Activated T-cell treated with anti-CD3 and anti-CD28 coated beads, Interleukin-2, amount 50 U/mL, for 72 hours (primary cell): ENCODE results near the gene LRCOL1. TPM values are rescaled to one million over a fixed set of nuclear protein-coding genes. Genes with fewer than 3 reads are reported as not detected.

Experiments used
- ATAC-seq, 2 donors: fragments of 150-1000 bp; cut with Tn5 transposase; replicated peaks in 1 of 2; 2 replicates each; pipeline ENCODE4 v1.10.0; 2021; ENCODE audit warnings: moderate library complexity in 2 of 2, mild to moderate bottlenecking in 1 of 2
- DNase-seq, 2 donors: peaks; one replicate each; pipeline ENCODE4 v3.0.0; 2021 to 2022; ENCODE audit warnings: mixed read lengths in 1 of 2
- H3K27ac Mint-ChIP-seq: one replicate; pipeline ENCODE4 v1.8.0; 2022; ENCODE audit warnings: mild to moderate bottlenecking, moderate library complexity, mixed read lengths
- H3K27me3 Mint-ChIP-seq: one replicate; pipeline ENCODE4 v1.8.0; 2022; ENCODE audit warnings: low read depth, mixed read lengths
- H3K36me3 Mint-ChIP-seq, 2 donors: one replicate each; pipeline ENCODE4 v1.8.0; 2022; ENCODE audit warnings: mixed read lengths in 2 of 2, mild to moderate bottlenecking in 1 of 2; ENCODE audit not compliant: insufficient read depth in 2 of 2
- H3K4me1 Mint-ChIP-seq: one replicate; pipeline ENCODE4 v1.8.0; 2022; ENCODE audit warnings: low read depth, mixed read lengths
- H3K4me3 Mint-ChIP-seq, 2 donors: one replicate each; pipeline ENCODE4 v1.8.0; 2022; ENCODE audit warnings: mild to moderate bottlenecking in 2 of 2, mixed read lengths in 2 of 2, moderate library complexity in 2 of 2
- H3K9me3 Mint-ChIP-seq, 2 donors: one replicate each; pipeline ENCODE4 v1.8.0; 2022; ENCODE audit warnings: mixed read lengths in 2 of 2
- total RNA-seq, 2 donors: library from RNA; stranded (reverse); gene quantifications; one replicate each; pipeline ENCODE4 v1.2.3, GENCODE V29; 2022

LRCOL1 gene
- total RNA-seq, 2 donors from 2014 or later = not detected

- Mint-ChIP-seq H3K4me3 (no peak overlapping the region), H3K36me3 (no peaks in the 10 kb centered on the region), H3K4me1 (peaks cover 6% of the 10 kb centered on the region), H3K27me3 (no peaks in the 10 kb centered on the region), H3K9me3 (no peaks in the 10 kb centered on the region), H3K27ac (no peak overlapping the region)
- ATAC-seq (no peak), DNase-seq (peak in 1 of 2 donors; percentile 12)
These were observed 55.3 kb downstream of the LRCOL1 start for GRCh38 chr12:132554845-132555630.

Other genes with a start within 250 kb of the LRCOL1 start
- gene FBRSL1, start 120.4 kb downstream of the LRCOL1 start, total RNA-seq = 10 to 100 TPM; 37.0 to 42.7 TPM
- not detected for gene P2RX2, start 8.2 kb upstream of the LRCOL1 start, total RNA-seq
- 100 to 1,000 TPM; 111 to 131 TPM for gene POLE, start 76.8 kb upstream of the LRCOL1 start, total RNA-seq
- 10 to 100 TPM; 16.2 to 19.7 TPM for gene PXMP2, start 77.0 kb upstream of the LRCOL1 start, total RNA-seq
- gene PGAM5, start 100.3 kb upstream of the LRCOL1 start, total RNA-seq = 10 to 100 TPM; 47.8 to 55.7 TPM
- gene ANKLE2, start 151.2 kb upstream of the LRCOL1 start, total RNA-seq = 100 to 1,000 TPM; 154 to 189 TPM
- gene GOLGA3, start 218.3 kb upstream of the LRCOL1 start, total RNA-seq = 10 to 100 TPM; 58.2 to 60.4 TPM